GM10248 (cell line): ENCODE results near the gene GOLT1B.

Source experiments
- CTCF ChIA-PET: fragments of 300-600 bp; sonication (Branson Sonifier 250); formaldehyde crosslinking; extraction: SDS; loops from one replicate; lab custom pipeline; 2021; ENCODE audit warnings: antibody characterized with exemption; lab: Yijun Ruan, JAX
- POLR2A ChIA-PET: fragments of 350-650 bp; sonication (Branson Sonifier 250); formaldehyde crosslinking; extraction: SDS; loops from one replicate; lab custom pipeline; 2020; ENCODE audit warnings: antibody characterized with exemption; lab: Yijun Ruan, JAX
- DNase-seq: peaks from one replicate; pipeline ENCODE4 v3.0.0; 2012; ENCODE audit errors: extremely low spot score
- CTCF ChIP-seq: IDR thresholded peaks from 2 replicates; pipeline ENCODE4 v1.5.1; 2012; ENCODE audit warnings: mild to moderate bottlenecking, low read depth; ENCODE audit errors: extremely low read depth, missing control alignments, control extremely low read depth

The GOLT1B gene

DNA sequence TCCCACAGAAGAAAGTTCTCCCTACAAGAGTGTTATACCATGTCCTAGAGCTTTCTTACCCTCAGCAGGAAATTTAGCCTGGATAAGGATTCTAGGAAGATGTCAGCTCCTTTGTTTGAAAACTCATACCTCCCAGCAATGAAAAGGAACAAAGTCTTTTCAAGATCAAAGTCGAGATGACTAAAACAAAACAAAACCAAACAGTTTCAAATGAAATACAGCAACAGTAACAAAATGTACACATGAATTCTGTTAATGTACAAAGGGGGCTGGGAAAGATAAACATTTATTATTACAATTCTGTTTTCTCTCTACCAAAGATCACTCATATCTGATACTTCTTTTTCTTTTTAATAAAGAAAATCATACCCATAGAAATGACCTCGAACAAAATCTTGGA is 61.3 kb downstream of the GOLT1B start:
- TF ChIP-seq CTCF = no peak
- ChIA-PET POLR2A (no interaction called here), CTCF (interaction anchor here (0.9 kb wide), 1 partner anchor 24 kb away, joined by 3 read pairs; no protein-coding TSS in a partner anchor)
- no peak for DNase-seq

GRCh38 chr12:21566223-21566906 is 64.8 kb downstream of the GOLT1B start:
- ChIA-PET CTCF (interaction anchor here (1.1 to 1.3 kb wide), 2 partner anchors 9 to 18 kb away, joined by 3 read pairs; no protein-coding TSS in a partner anchor), POLR2A (no interaction called here)
- no peak for DNase-seq
- no peak for TF ChIP-seq CTCF

DNA sequence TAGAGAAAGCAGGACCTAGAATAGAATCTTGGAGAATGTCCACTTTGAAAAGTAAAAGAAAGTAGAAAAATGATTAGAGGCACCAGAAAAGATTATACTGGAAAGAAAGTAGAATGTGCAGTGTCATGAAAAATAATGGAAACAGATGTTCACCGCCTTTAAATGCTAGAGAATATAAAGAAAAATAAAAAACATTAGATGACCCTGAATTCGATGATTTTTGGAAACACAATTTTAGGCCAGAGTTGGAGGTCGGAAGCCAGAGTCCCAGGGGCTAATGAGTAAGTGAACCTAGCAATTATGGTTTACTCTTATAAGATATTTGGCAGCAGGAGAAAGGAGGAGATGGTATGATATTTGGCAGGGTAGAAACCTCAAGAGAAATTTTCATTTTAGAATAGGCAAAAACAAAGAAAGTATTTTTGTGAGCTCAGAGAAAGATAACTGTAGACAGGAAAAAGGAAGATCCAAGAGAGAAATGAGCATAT is 65.4 kb downstream of the GOLT1B start:
- DNase-seq = no peak
- ChIA-PET CTCF (interaction anchor here (1.1 to 1.3 kb wide), 2 partner anchors 10 to 18 kb away, joined by 3 read pairs; no protein-coding TSS in a partner anchor), POLR2A (no interaction called here)
- TF ChIP-seq CTCF = no peak
